Measurements from ENCODE around the gene C16orf46.

GRCh38 chr16:81035975-81036750, 40.9 kb downstream of the C16orf46 start:
- no peak for TF ChIP-seq CTCF (IDR thresholded peaks at IDR 0.05; ENCODE audit: low read depth, low read length)
- TF ChIP-seq EZH2phosphoT487 (IDR thresholded peaks at IDR 0.05; ENCODE audit: low read depth): no peak
